Karpas-422 (cell line): ENCODE results near the gene TMEM171. TPM values are rescaled to one million over a fixed set of nuclear protein-coding genes. Genes with fewer than 3 reads are reported as not detected.
A peak's percentile ranks its signal among the peaks of the same experiment; 100 is the strongest.

Experiments used
- DNase-seq: peaks from one replicate; pipeline ENCODE4 v3.0.0-alpha.2; 2015
- H2AFZ ChIP-seq: fragments of 200-600 bp; sonication (generic); 2 replicates; pipeline ENCODE4 v1.6.1; 2014; ENCODE audit warnings: antibody characterized with exemption, low read length, mixed read lengths
- H3K27ac ChIP-seq: fragments of 200-600 bp; sonication (generic); 2 replicates; pipeline ENCODE4 v1.5.1; 2014; ENCODE audit warnings: mild to moderate bottlenecking, low read length, moderate library complexity
- H3K27me3 ChIP-seq: fragments of 200-600 bp; sonication (generic); 2 replicates; pipeline ENCODE4 v1.6.1; 2014; ENCODE audit warnings: low read length, mixed read lengths
- H3K36me3 ChIP-seq: fragments of 200-600 bp; sonication (generic); 2 replicates; pipeline ENCODE4 v1.6.1; 2014; ENCODE audit warnings: low read length, mixed read lengths; ENCODE audit not compliant: insufficient read depth
- H3K4me1 ChIP-seq: fragments of 200-600 bp; sonication (generic); 2 replicates; pipeline ENCODE4 v1.6.1; 2014; ENCODE audit warnings: mild to moderate bottlenecking, low read length, mixed read lengths
- H3K4me2 ChIP-seq: fragments of 200-600 bp; sonication (generic); 2 replicates; pipeline ENCODE4 v1.6.1; 2014; ENCODE audit warnings: low read length, low read depth, mild to moderate bottlenecking; ENCODE audit not compliant: poor library complexity, severe bottlenecking
- H3K4me3 ChIP-seq: fragments of 200-600 bp; sonication (generic); 2 replicates; pipeline ENCODE4 v1.5.1; 2014; ENCODE audit warnings: mild to moderate bottlenecking, antibody characterized with exemption, low read length, mixed read lengths
- H3K79me2 ChIP-seq: fragments of 200-600 bp; sonication (generic); 2 replicates; pipeline ENCODE4 v1.6.1; 2014; ENCODE audit warnings: mild to moderate bottlenecking, low read length, mixed read lengths
- H3K9ac ChIP-seq: fragments of 200-600 bp; sonication (generic); 2 replicates; pipeline ENCODE4 v1.6.0; 2014; ENCODE audit warnings: low read length
- H3K9me2 ChIP-seq: fragments of 200-600 bp; sonication (generic), shearing (Covaris generic); replicated peaks from 2 replicates; pipeline ENCODE4 v1.6.0; 2014; ENCODE audit warnings: mild to moderate bottlenecking, low read length, moderate library complexity; ENCODE audit not compliant: insufficient read depth
- H3K9me3 ChIP-seq: fragments of 300-700, 200-600 bp; sonication (generic); 2 replicates; pipeline ENCODE4 v1.6.1; 2014; ENCODE audit warnings: low read length, mixed read lengths
- H4K20me1 ChIP-seq: fragments of 200-600 bp; sonication (generic); 2 replicates; pipeline ENCODE4 v1.6.1; 2014; ENCODE audit warnings: mild to moderate bottlenecking, antibody characterized with exemption, low read length, low read depth; ENCODE audit not compliant: insufficient read depth
- total RNA-seq: library from RNA; depleted of rRNA; stranded (reverse); fragments of >200 nt; shearing (Covaris generic); gene quantifications from 2 replicates; pipeline ENCODE4 v1.2.3, GENCODE V29; 2014; ENCODE audit warnings: low replicate concordance

The TMEM171 gene
- total RNA-seq, 1 experiment from 2014 or later = not detected

GRCh38 chr5:73135429-73136054, 15.2 kb downstream of the TMEM171 start:
- no peaks in the 10 kb centered on the region for H3K36me3 ChIP-seq
- H3K4me1 ChIP-seq = no peaks in the 10 kb centered on the region
- no peaks in the 10 kb centered on the region for H3K9me3 ChIP-seq
- H3K27me3 ChIP-seq = no peaks in the 10 kb centered on the region
- H3K79me2 ChIP-seq = no peaks in the 10 kb centered on the region
- H3K9ac ChIP-seq = no peak overlapping the region
- H3K4me3 ChIP-seq = no peak overlapping the region
- H3K27ac ChIP-seq = no peak overlapping the region
- H4K20me1 ChIP-seq = no peaks in the 10 kb centered on the region
- no peaks in the 10 kb centered on the region for H3K9me2 ChIP-seq
- no peak overlapping the region for H2AFZ ChIP-seq
- no peak overlapping the region for H3K4me2 ChIP-seq
- DNase-seq = peak; percentile 74

- no peak for DNase-seq
- no peaks in the 10 kb centered on the region for H3K9me3 ChIP-seq
- no peaks in the 10 kb centered on the region for H3K9me2 ChIP-seq
- H4K20me1 ChIP-seq = no peaks in the 10 kb centered on the region
- H3K79me2 ChIP-seq = no peaks in the 10 kb centered on the region
- H3K4me2 ChIP-seq = no peak overlapping the region
- H3K36me3 ChIP-seq = no peaks in the 10 kb centered on the region
- no peak overlapping the region for H3K4me3 ChIP-seq
- no peak overlapping the region for H3K9ac ChIP-seq
- H3K27ac ChIP-seq = no peak overlapping the region
- H3K27me3 ChIP-seq = no peaks in the 10 kb centered on the region
- H3K4me1 ChIP-seq = no peaks in the 10 kb centered on the region
- H2AFZ ChIP-seq = no peak overlapping the region
Measured at GRCh38 chr5:73136055-73136562, 15.7 kb downstream of the TMEM171 start.

GRCh38 chr5:73137563-73138530, 17.5 kb downstream of the TMEM171 start:
- no peak overlapping the region for H3K4me3 ChIP-seq
- H4K20me1 ChIP-seq = no peaks in the 10 kb centered on the region
- DNase-seq = no peak
- no peak overlapping the region for H3K27ac ChIP-seq
- H3K9ac ChIP-seq = no peak overlapping the region
- no peaks in the 10 kb centered on the region for H3K36me3 ChIP-seq
- no peaks in the 10 kb centered on the region for H3K9me3 ChIP-seq
- no peaks in the 10 kb centered on the region for H3K9me2 ChIP-seq
- H3K4me2 ChIP-seq = no peak overlapping the region
- no peaks in the 10 kb centered on the region for H3K4me1 ChIP-seq
- H2AFZ ChIP-seq = no peak overlapping the region
- H3K79me2 ChIP-seq = no peaks in the 10 kb centered on the region
- no peaks in the 10 kb centered on the region for H3K27me3 ChIP-seq

- H3K4me3 ChIP-seq = no peak overlapping the region
- no peaks in the 10 kb centered on the region for H3K36me3 ChIP-seq
- no peak overlapping the region for H3K9ac ChIP-seq
- DNase-seq = no peak
- no peaks in the 10 kb centered on the region for H3K9me2 ChIP-seq
- H3K27me3 ChIP-seq = no peaks in the 10 kb centered on the region
- H3K4me2 ChIP-seq = no peak overlapping the region
- H3K4me1 ChIP-seq = no peaks in the 10 kb centered on the region
- H3K79me2 ChIP-seq = no peaks in the 10 kb centered on the region
- no peak overlapping the region for H3K27ac ChIP-seq
- H3K9me3 ChIP-seq = no peaks in the 10 kb centered on the region
- no peak overlapping the region for H2AFZ ChIP-seq
- H4K20me1 ChIP-seq = no peaks in the 10 kb centered on the region
Measured at GRCh38 chr5:73139485-73139884, 19.1 kb downstream of the TMEM171 start.

- no peaks in the 10 kb centered on the region for H3K79me2 ChIP-seq
- no peak overlapping the region for H3K4me3 ChIP-seq
- H3K9ac ChIP-seq = no peak overlapping the region
- H4K20me1 ChIP-seq = no peaks in the 10 kb centered on the region
- H3K4me2 ChIP-seq = no peak overlapping the region
- H2AFZ ChIP-seq = no peak overlapping the region
- H3K9me2 ChIP-seq = no peaks in the 10 kb centered on the region
- H3K9me3 ChIP-seq = no peaks in the 10 kb centered on the region
- DNase-seq = no peak
- H3K27ac ChIP-seq = no peak overlapping the region
- no peaks in the 10 kb centered on the region for H3K27me3 ChIP-seq
- no peaks in the 10 kb centered on the region for H3K4me1 ChIP-seq
- no peaks in the 10 kb centered on the region for H3K36me3 ChIP-seq
Measured at GRCh38 chr5:73140801-73141200, 20.4 kb downstream of the TMEM171 start.

- Histone ChIP-seq H4K20me1 (no peaks in the 10 kb centered on the region), H3K27ac (no peak overlapping the region), H3K4me1 (no peaks in the 10 kb centered on the region), H3K79me2 (no peaks in the 10 kb centered on the region), H3K27me3 (no peaks in the 10 kb centered on the region), H3K36me3 (no peaks in the 10 kb centered on the region), H3K4me3 (no peak overlapping the region), H3K4me2 (no peak overlapping the region), H2AFZ (no peak overlapping the region), H3K9me3 (no peaks in the 10 kb centered on the region), H3K9ac (no peak overlapping the region), H3K9me2 (no peaks in the 10 kb centered on the region)
- no peak for DNase-seq
Measured at GRCh38 chr5:73142035-73142434, 21.7 kb downstream of the TMEM171 start.

GRCh38 chr5:73143716-73144115, 23.3 kb downstream of the TMEM171 start:
- Histone ChIP-seq H3K9ac (no peak overlapping the region), H3K4me1 (no peaks in the 10 kb centered on the region), H3K4me2 (no peak overlapping the region), H3K79me2 (no peaks in the 10 kb centered on the region), H3K36me3 (no peaks in the 10 kb centered on the region), H3K9me2 (no peaks in the 10 kb centered on the region), H4K20me1 (no peaks in the 10 kb centered on the region), H3K27me3 (no peaks in the 10 kb centered on the region), H2AFZ (no peak overlapping the region), H3K4me3 (no peak overlapping the region), H3K27ac (no peak overlapping the region), H3K9me3 (no peaks in the 10 kb centered on the region)
- no peak for DNase-seq

GRCh38 chr5:73149540-73149939, 29.2 kb downstream of the TMEM171 start:
- Histone ChIP-seq H4K20me1 (no peaks in the 10 kb centered on the region), H3K4me3 (no peak overlapping the region), H3K9ac (no peak overlapping the region), H3K79me2 (no peaks in the 10 kb centered on the region), H3K9me3 (no peaks in the 10 kb centered on the region), H3K27me3 (no peaks in the 10 kb centered on the region), H2AFZ (no peak overlapping the region), H3K9me2 (no peaks in the 10 kb centered on the region), H3K27ac (no peak overlapping the region), H3K4me1 (no peaks in the 10 kb centered on the region), H3K36me3 (no peaks in the 10 kb centered on the region), H3K4me2 (no peak overlapping the region)
- DNase-seq = no peak
